Activated T-cell treated with anti-CD3 and anti-CD28 coated beads, Interleukin-2, amount 50 U/mL, for 4 hours (primary cell): ENCODE measurements around the gene FAM13A. TPM values are rescaled to one million over a fixed set of nuclear protein-coding genes. Genes with fewer than 3 reads are reported as not detected.

Experiments
- ATAC-seq, 2 donors: fragments of 200-7000 bp; cut with Tn5 transposase; one replicate each; pipeline ENCODE4 v1.10.0; 2021
- DNase-seq: peaks from one replicate; pipeline ENCODE4 v3.0.0-alpha.2; 2020
- H3K27me3 Mint-ChIP-seq: one replicate; pipeline ENCODE4 v1.8.0; 2021; ENCODE audit warnings: low read depth, mixed read lengths
- H3K36me3 Mint-ChIP-seq: one replicate; pipeline ENCODE4 v1.8.0; 2022; ENCODE audit warnings: mixed read lengths; ENCODE audit not compliant: insufficient read depth
- H3K4me1 Mint-ChIP-seq: one replicate; pipeline ENCODE4 v1.8.0; 2021; ENCODE audit warnings: low read depth, mixed read lengths
- H3K4me3 Mint-ChIP-seq: one replicate; pipeline ENCODE4 v1.8.0; 2021; ENCODE audit warnings: mild to moderate bottlenecking, moderate library complexity, mixed read lengths
- H3K9me3 Mint-ChIP-seq: one replicate; pipeline ENCODE4 v1.8.0; 2021; ENCODE audit warnings: mixed read lengths
- total RNA-seq, 3 donors: library from RNA; stranded (reverse); gene quantifications; one replicate each; pipeline ENCODE4 v1.2.1, GENCODE V29; 2021

FAM13A gene
- total RNA-seq, 3 donors from 2014 or later: 0.38 to 0.86 (median 0.63) TPM

DNA sequence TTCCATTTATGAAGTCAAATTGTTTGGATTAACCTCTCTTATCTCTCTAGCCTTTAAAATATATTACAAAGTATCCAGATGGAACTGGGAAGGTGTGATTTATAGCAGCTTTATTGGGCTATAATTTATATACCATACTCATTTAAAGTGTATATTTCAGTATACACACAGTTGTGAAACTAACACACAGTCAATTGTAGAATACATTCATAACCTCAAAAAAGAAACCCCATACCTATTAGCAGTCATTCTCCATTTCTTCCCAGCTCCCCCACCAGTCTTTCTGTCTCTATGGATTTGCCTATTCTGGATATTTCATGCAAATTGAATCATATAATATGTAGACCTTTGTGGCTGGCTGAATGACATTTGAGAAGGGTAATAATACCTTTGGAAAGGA is 351.8 kb downstream of the FAM13A start:
- peaks cover 46% of the 10 kb centered on the region for H3K36me3 Mint-ChIP-seq
- no peak for DNase-seq
- H3K9me3 Mint-ChIP-seq: no peaks in the 10 kb centered on the region
- no peaks in the 10 kb centered on the region for H3K27me3 Mint-ChIP-seq
- no peak for ATAC-seq
- no peak overlapping the region for H3K4me3 Mint-ChIP-seq
- H3K4me1 Mint-ChIP-seq: peaks cover 3% of the 10 kb centered on the region

- DNase-seq: no peak
- Mint-ChIP-seq H3K9me3 (no peaks in the 10 kb centered on the region), H3K27me3 (no peaks in the 10 kb centered on the region), H3K36me3 (peaks cover 37% of the 10 kb centered on the region), H3K4me1 (peaks cover 4% of the 10 kb centered on the region), H3K4me3 (no peak overlapping the region)
- ATAC-seq: no peak
Observed at GRCh38 chr4:88702782-88703181, 354.2 kb downstream of the FAM13A start.

DNA sequence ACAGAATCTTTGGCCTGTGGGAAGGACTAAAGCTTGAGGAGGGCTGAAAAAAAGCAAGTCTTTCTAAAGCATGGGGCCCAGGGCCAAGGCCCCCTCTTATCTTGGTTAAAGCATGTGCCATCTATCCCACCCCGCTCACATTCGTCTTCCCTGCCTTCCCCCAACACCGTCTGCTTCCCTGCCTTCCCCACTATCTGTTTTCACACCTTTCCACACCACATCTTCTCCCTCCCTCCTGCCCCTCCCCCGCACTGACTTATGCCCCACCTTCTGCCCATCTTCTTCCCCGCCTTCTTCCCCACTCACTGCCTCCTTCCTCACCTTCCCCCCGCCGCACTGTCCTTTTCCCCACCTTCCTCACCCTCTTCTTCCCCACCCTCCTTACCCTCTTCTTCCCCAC is 358.5 kb downstream of the FAM13A start:
- ATAC-seq (no peak), DNase-seq (no peak)
- peaks cover 12% of the 10 kb centered on the region for H3K4me1 Mint-ChIP-seq
- H3K27me3 Mint-ChIP-seq: no peaks in the 10 kb centered on the region
- H3K4me3 Mint-ChIP-seq: no peak overlapping the region
- peaks cover 17% of the 10 kb centered on the region for H3K36me3 Mint-ChIP-seq
- no peaks in the 10 kb centered on the region for H3K9me3 Mint-ChIP-seq

DNA sequence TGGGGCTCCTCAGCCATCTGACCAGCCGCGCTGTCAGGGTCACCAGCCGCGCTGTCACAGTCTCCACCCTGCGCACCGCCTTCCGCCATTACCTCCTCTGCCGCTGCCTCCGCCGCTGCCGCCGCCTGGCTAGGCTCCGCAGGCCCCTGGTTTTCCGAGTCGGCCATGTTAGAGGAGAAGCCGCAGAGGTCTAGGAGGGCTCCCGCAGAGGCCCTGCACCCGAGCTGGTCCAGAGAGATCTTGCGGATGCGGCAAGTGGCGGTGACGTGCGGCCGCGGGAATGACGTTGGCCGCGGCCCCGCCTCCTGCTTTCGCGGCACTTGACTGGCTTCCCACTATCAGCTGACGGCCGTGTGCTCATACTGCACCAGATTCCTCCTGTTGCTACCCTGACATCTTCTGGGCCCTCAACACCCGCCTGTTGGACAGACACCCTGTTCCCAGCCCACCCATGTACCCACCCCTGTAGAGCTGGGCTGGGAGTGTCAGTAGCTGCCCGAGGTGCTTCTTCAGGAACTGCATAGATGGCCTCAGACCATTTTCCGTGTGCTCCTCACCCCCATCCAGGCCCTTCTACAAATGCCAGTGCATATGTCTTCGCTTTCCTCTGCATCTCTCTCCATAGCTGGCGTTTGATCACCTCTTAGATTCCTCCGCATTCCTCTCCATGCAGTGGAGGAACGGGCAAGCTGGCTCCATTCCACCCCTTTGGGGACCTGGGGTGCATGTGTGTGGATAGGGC is 359.2 kb downstream of the FAM13A start, which contains the start of gene NAP1L5:
NAP1L5 (minus strand) TSS at position 242 of the 742 bp plus-strand sequence; CDS start at position 167, 75 bp downstream.
- ATAC-seq (peak; percentile 89 to 95), DNase-seq (peak; percentile 52)
- Mint-ChIP-seq H3K4me3 (peak within 1 kb of the TSS; percentile 87), H3K4me1 (peaks cover 12% of the 10 kb centered on the region), H3K27me3 (no peaks in the 10 kb centered on the region), H3K9me3 (no peaks in the 10 kb centered on the region), H3K36me3 (peaks cover 15% of the 10 kb centered on the region)

DNA sequence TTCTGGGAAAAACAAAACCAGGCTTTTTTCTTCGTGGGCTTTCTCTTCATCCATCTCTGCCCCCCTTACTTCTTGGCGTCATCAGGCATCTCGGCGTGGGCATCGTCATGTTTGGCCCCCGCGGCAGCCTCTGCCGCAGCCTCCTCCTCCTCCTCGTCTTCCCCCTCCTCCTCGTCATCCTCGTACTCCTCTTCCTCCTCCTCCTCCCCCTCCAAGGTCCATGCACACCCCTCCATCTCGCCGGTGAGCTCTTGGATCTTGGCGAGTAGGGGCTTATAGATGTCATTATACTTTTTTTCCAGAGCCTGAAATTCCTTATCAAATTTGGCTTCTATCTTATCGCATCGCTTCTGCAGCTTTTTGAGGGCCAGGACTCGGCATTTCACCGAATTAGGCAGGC is 359.8 kb downstream of the FAM13A start:
- Mint-ChIP-seq H3K9me3 (no peaks in the 10 kb centered on the region), H3K4me1 (peaks cover 12% of the 10 kb centered on the region), H3K36me3 (peaks cover 12% of the 10 kb centered on the region), H3K4me3 (peak overlapping the region; percentile 87), H3K27me3 (no peaks in the 10 kb centered on the region)
- peak; percentile 18 for DNase-seq
- ATAC-seq: peak; percentile 27 to 33

DNA sequence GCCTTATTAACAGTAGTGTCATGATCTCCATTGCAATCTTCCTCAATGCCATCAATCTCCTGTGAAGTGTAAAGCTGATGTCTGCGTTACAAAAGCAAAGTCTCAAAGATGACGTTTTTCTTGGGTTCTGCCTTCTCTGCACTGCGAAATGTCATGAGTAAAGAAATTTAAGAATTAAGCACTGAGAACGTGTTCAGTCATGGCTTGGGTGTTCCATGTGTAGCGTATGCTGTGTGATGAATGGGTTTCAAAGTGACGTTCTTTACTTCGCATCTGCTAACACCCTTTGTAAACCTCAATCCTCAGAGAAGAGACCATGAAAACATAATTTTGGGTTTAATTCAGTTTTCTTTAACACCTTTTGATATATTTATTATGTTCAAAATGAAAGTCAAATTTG is 360.4 kb downstream of the FAM13A start:
- H3K9me3 Mint-ChIP-seq: no peaks in the 10 kb centered on the region
- H3K27me3 Mint-ChIP-seq: no peaks in the 10 kb centered on the region
- DNase-seq (no peak), ATAC-seq (no peak)
- H3K36me3 Mint-ChIP-seq: peaks cover 12% of the 10 kb centered on the region
- peaks cover 12% of the 10 kb centered on the region for H3K4me1 Mint-ChIP-seq
- H3K4me3 Mint-ChIP-seq: peak overlapping the region; percentile 87

DNA sequence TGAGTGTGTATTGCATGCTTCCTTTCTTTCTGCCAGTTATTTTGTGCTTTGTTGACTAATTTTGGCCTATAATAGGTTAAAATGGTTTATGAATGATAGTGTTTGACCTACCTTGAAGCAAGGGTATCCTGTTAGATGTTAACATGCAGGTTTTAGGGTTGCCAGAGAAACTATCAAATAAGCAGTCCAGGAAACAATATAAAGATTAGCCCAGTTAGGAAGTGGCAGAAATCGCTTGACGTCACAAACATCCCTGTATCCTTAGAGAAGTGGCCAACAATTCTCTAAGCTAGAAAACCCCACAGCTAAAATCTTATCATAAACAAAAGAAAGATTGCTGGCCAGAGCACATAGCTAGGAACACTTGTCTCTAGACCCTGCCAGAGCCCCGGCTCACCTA is 363.2 kb downstream of the FAM13A start:
- H3K27me3 Mint-ChIP-seq: no peaks in the 10 kb centered on the region
- H3K36me3 Mint-ChIP-seq: peaks cover 19% of the 10 kb centered on the region
- DNase-seq (no peak), ATAC-seq (no peak)
- no peaks in the 10 kb centered on the region for H3K9me3 Mint-ChIP-seq
- H3K4me3 Mint-ChIP-seq: no peak overlapping the region
- peaks cover 12% of the 10 kb centered on the region for H3K4me1 Mint-ChIP-seq

- H3K4me1 Mint-ChIP-seq: no peaks in the 10 kb centered on the region
- no peaks in the 10 kb centered on the region for H3K27me3 Mint-ChIP-seq
- DNase-seq (no peak), ATAC-seq (no peak)
- no peak overlapping the region for H3K4me3 Mint-ChIP-seq
- no peaks in the 10 kb centered on the region for H3K9me3 Mint-ChIP-seq
- peaks cover 30% of the 10 kb centered on the region for H3K36me3 Mint-ChIP-seq
Observed at GRCh38 chr4:88690355-88690754, 366.6 kb downstream of the FAM13A start.

DNA sequence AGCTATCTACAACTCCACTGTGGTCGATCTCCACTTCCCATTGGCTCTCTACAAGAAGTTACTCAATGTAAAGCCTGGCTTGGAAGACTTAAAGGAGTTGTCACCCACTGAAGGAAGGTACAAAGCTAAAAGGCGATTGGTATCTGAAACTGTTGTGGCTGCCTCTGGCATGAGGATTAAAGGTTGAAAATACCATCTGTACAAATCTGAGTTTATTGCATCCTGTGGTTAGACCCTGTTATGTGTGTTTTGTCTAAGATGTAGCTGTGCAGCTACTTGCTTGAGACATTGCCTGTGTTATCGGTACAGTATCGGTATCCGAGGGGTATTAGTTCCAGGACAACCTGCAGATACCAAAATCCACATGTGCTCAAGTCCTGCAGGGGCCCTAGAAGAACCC is 375.8 kb downstream of the FAM13A start:
- Mint-ChIP-seq H3K27me3 (no peaks in the 10 kb centered on the region), H3K4me3 (no peak overlapping the region), H3K9me3 (no peaks in the 10 kb centered on the region), H3K4me1 (no peaks in the 10 kb centered on the region), H3K36me3 (peaks cover 52% of the 10 kb centered on the region)
- ATAC-seq: no peak
- no peak for DNase-seq

Other genes starting within 250 kb of the FAM13A start
- 1 to 10 TPM; 2.9 to 3.9 (median 3.8) TPM for gene TIGD2, start 54.3 kb upstream of the FAM13A start, total RNA-seq